GM18867 (cell line): ENCODE results near the gene OR4X1.
A peak's percentile ranks its signal among the peaks of the same experiment; 100 is the strongest.
"Not testable (repeated sequence)": the region's sequence is repeated elsewhere in the genome, so short reads cannot be mapped to it uniquely, and the experiment has no call there.

Experiments used
- ATAC-seq: cut with Tn5 transposase; IDR thresholded peaks from one replicate; pipeline ENCODE4 v1.9.1; 2021; ENCODE audit warnings: mild to moderate bottlenecking, moderate library complexity; ENCODE audit not compliant: unreplicated experiment

Gene OR4X1, protein sequence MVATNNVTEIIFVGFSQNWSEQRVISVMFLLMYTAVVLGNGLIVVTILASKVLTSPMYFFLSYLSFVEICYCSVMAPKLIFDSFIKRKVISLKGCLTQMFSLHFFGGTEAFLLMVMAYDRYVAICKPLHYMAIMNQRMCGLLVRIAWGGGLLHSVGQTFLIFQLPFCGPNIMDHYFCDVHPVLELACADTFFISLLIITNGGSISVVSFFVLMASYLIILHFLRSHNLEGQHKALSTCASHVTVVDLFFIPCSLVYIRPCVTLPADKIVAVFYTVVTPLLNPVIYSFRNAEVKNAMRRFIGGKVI

DNA sequence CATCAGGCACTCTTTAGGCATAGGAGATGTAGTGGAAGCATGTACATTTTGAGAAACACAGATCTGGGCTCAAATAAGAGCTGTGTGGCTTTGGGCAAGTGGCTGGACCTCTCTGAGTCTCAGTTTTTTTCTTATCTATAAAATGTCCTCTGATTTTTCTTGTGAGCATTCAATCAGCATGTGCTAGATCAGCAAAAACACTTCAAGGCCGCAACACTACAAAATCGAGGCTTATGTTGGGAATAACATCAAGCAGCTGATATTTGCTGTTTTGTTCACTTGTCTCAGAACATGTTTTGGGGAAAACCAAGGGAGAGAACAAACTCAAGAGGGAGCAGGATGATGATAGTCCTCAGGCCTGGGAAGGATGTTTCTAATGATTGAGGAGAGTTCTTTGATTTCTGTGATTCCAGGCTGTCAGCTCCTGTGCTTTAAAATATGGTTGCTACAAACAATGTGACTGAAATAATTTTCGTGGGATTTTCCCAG is at the start of gene OR4X1:
OR4X1 (plus strand) TSS at position 439 of the 489 bp plus-strand sequence; CDS start at position 439, 0 bp downstream.
- no peak for ATAC-seq

DNA sequence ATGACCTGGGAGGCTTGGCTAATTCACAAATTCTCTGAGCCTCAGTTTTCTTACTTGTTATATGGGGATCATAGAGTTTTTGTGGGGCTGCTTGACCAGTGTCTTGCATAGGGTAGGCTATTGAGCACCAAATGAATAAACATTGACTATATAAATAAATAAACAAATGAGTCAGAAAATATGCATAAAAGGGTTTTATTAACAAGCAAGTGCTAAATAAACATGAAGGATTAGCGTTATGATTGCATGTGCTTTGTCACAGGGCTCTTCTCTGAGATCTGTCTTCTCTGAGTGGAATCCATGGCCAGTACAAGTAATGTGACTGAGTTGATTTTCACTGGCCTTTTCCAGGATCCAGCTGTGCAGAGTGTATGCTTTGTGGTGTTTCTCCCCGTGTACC is 47.2 kb upstream of the OR4X1 start, which contains the start of gene OR4B1:
OR4B1 (plus strand) TSS at position 301 of the 400 bp plus-strand sequence; CDS start at position 301, 0 bp downstream.
- ATAC-seq, result no peak

DNA sequence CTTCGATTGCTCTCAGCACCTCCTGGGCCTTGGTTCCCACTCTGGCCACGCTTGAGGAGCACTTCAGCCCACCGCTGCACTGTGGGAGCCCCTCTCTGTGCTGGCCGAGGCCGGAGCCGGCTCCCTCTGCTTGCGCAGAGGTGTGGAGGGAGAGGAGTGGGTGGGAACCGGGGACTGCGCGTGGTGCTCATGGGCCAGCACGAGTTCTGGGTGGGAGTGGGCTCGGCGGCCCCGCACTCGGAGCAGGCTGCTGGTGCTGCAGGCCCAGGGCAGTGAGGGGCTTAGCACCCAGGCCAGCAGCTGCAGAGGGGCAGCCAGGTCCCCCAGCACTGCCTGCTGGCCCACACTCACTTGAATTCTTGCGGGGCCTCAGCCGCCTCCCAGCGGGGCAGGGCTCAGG is 34.9 kb upstream of the OR4X1 start:
- no peak for ATAC-seq

DNA sequence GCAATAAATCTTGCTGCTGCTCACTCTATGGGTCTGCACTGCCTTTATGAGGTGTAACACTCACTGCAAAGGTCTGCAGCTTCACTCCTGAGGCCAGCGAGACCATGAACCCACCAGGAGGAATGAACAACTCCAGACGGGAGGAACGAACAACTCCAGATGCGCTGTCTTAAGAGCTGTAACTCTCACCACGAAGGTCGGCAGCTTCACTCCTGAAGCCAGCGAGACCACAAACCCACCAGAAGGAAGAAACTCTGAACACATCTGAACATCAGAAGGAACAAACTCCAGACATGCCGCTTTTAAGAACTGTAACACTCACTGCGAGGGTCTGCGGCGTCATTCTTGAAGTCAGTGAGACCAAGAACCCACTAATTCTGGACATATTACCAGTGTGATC is 33.6 kb upstream of the OR4X1 start:
- ATAC-seq, result not testable (repeated sequence)

DNA sequence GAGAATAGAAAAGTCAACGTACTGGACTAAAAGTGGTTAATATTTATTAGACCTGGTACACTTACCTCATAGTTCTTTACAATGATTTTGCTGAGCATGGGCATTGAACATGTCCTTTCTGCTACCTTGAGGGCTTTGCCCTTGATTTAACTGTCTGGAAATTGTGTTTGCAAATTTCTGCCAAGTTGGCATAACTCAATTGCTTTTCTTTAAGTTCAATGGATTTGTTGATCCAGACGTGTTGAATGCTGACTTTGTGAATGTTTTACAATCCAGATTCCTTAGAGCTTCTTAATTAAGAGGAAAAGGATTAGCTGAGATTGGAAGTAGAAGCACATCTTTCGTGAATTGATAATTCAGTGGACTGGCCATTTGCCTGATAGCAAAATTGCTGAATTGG is 25.9 kb upstream of the OR4X1 start:
- no peak for ATAC-seq

DNA sequence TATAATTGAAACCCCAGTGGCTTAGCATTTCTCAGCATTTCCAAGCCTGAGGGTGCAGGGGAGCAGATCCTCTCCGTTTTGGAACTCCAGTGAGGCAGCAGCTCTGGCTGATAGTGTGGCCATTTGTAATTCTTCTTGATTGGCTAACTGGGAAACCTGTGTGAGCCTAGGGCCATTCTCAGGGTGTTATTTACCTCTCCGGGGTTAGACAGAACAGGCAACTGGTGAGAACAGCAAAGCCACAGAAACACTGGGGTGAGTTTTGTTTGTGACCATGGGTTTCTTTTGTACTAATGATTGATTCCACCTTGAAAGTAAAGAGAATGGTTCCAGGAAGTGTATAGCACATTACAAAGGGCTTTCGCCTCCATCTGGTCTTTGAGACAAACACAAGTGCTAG is 21.2 kb upstream of the OR4X1 start:
- no peak for ATAC-seq

DNA sequence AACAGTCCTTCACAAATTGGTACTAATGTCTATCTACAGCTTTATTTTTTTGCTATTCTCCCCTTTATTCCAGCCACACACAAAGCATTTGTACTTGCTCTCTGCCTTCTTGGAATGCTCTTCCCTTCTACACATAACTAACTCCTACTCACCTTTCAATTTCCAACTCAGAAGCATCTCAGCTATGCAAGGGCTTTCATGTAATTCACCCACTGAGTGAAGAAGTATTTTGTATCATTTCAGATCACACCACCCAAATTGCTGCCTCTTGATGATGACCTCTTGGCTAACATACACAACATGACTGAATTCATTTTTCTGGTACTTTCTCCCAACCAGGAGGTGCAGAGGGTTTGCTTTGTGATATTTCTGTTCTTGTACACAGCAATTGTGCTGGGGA is 18.9 kb upstream of the OR4X1 start, which contains the start of gene OR4X2:
OR4X2 (plus strand) TSS at position 301 of the 400 bp plus-strand sequence; CDS start at position 301, 0 bp downstream.
- no peak for ATAC-seq

DNA sequence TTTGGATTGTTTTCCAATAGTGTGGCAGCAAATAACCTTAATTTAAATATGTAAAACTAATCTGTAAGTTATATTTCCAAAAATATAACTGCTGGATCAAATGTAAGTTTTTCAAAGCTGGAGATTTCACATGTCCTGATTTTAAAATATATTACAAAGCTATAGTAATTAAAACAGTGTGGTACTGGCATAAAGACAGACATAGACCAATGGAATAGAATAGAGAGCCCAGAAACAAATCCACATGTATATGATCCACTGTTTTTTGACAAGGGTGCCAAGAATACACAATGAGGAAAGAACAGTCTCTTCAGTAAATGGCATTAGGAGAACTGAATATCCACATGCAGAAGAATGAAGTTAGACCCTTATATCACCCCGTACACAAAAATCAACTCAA is 14.8 kb upstream of the OR4X1 start:
- ATAC-seq, result no peak

DNA sequence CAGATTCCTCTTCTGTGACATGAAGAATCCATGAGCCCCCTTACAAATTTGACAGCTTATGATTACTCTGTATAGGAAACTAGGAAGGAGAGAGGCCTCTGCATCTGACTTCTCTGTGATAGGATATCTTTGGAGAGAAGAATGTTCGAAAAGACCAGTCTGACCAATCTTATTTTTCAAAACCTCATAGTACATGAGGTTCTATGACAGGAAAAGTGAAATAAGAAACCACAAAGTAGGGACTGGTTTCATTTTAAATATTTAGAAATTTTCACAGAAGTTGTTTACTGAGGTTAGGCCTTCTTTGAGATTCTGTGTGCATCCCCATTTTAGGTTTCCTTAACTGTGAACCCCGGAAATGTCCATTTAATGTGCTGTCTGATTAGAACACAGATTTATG is 2.1 kb upstream of the OR4X1 start:
- ATAC-seq, result no peak

DNA sequence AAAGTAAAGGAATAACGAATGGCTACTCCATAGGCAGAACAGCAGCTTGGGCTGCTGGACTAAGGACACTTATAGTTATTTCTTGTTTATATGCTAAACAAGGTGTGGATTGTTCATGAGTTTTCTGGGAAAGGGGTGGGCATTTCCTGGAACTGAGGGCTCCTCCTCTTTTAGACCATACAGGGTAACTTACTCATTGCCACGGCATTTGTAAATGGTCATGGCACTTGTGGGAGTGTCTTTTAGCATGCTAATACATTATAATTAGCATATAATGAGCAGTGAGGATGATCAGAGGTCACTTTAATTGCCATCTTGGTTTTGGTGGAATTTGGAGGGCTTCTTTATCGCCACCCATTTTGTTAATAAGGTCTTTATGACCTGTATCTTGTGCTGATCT is 7.0 kb downstream of the OR4X1 start:
- ATAC-seq, result no peak

DNA sequence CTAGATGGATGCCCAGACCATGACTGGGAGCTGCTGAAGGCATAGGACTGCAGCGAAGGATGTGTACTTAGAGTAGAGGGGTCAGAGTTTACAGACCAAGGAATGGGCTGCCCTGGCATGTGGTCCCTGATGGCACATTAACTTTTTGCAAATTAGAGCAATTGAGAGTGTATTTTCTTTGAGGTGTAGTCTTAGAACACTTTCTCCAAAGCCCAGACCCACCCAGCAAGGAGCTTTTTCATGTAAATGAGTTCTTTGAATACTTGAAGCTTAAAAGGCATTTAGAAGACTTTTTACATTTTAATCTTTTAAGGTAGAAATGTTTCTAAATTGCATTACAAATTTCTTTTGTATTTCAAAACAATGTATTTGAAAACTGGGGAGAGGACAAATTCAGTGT is 8.9 kb downstream of the OR4X1 start:
- ATAC-seq, result no peak

DNA sequence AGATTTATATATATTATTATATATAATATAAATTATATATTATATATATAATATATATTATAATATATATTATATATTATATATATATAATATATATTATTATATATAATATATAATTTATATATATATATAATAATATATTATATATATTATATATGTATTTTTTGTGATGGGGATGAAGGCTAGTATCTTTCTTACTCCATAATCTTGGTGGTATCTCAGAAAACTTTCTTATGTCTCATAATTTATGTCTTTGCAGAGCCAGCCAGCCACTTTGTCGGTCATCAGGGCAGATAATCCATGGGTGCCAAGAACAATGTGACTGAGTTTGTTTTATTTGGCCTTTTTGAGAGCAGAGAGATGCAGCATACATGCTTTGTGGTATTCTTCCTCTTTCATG is 42.3 kb downstream of the OR4X1 start, which contains the start of gene OR4S1:
OR4S1 (plus strand) TSS at position 301 of the 400 bp plus-strand sequence; CDS start at position 301, 0 bp downstream.
- no peak for ATAC-seq

DNA sequence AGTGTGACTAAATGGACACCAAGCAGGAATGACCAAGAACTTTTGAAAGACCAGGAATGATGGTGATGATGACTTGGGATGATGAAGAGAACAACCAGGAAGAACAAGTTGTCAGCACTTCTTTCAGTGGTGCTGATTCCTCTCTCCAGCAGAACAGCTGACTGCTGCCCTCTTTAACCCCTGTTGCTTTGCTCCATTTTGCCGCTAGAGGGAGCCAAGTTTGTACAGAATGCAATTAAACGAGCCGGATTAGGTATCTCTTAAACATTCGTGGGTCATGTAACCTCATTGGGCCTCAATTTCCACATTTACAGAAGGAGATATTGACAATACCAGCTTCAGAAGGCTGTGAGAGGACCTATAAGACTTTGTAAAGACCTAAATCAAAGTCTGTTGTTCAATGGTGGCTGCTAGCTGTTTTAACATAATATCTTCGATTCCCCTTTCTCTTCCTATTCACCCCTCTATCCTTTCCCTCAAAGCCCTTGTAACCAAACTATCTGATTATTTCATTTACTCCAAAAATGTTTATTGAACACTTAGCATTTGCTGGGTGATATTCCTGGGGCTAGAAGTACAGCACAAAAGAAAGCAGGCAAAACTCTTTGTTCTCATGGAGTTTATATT is 44.2 kb downstream of the OR4X1 start:
- ATAC-seq, result peak; percentile 92

DNA sequence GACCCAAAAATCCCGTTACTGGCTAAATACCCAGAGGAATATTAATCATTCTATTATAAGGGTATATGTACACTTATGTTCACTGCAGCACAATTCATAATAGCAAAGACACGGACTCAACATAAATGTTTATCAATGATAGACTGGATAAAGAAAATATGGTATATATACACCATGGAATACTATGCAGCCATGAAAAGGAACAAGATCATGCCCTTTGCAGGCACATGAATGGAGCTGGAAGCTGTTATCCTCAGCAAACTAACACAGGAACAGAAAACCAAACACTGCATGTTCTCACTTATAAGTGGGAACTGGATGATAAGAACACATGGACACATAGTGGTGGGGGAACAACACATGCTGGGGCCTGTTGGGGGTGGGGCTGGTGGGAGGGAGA is 49.9 kb downstream of the OR4X1 start:
- ATAC-seq, result not testable (repeated sequence)
